ENCODE results near the gene NEDD4L. TPM values are rescaled to one million over a fixed set of nuclear protein-coding genes. Genes with fewer than 3 reads are reported as not detected.

NEDD4L gene
- total RNA-seq, 1 experiment from 2014 or later = 42.9 TPM

- H3K27ac ChIP-seq (ENCODE audit: low read length) = no peak overlapping the region
- no peaks in the 10 kb centered on the region for H3K9me3 ChIP-seq (ENCODE audit: control insufficient read depth, insufficient read depth, low read depth, low read length)
- BruUV-seq (replicated peaks) = no TSS peak
- CTCF ChIA-PET = no interaction called here
- no peak for DNase-seq (ENCODE audit: low read depth, low spot score)
- no peak for ATAC-seq
- H3K27me3 ChIP-seq (ENCODE audit: control insufficient read depth, insufficient read depth, low read length) = no peaks in the 10 kb centered on the region
- TF ChIP-seq POLR2AphosphoS5 (IDR thresholded peaks at IDR 0.05; ENCODE audit: low read depth, low read length) = no peak
- no peak for TF ChIP-seq TCF7L2 (IDR thresholded peaks at IDR 0.05; ENCODE audit: low read depth, low read length)
- no peak for TF ChIP-seq REST (IDR thresholded peaks at IDR 0.05; ENCODE audit: insufficient read depth in 1 of 2, low read depth in 2 of 2, low read length in 1 of 2)
- no peak for TF ChIP-seq CTCF (IDR thresholded peaks at IDR 0.05)
- TF ChIP-seq SIN3A (IDR thresholded peaks at IDR 0.05; ENCODE audit: borderline replicate concordance, insufficient read depth, low read depth, low read length) = no peak
- intact Hi-C loops (cut with micrococcal nuclease; ENCODE audit: unreplicated experiment) (no loop called here), in situ Hi-C loops (cut with HindIII; ENCODE audit: low pct_unique_long_range_greater_than_20kb, low sequenced_read_pairs) (no loop called here)
- H3K36me3 ChIP-seq (ENCODE audit: control insufficient read depth, insufficient read depth, low read length) = no peaks in the 10 kb centered on the region
- POLR2A ChIA-PET = no interaction called here
- peaks cover 30% of the 10 kb centered on the region for H3K4me1 ChIP-seq (ENCODE audit: control insufficient read depth, insufficient read depth, low read length)
- no peak overlapping the region for H3K4me3 ChIP-seq (ENCODE audit: low read depth in 2 of 2, low read length in 2 of 2)
These were observed 240.8 kb downstream of the NEDD4L start for GRCh38 chr18:58284699-58285448.

GRCh38 chr18:58285449-58286130, 241.6 kb downstream of the NEDD4L start:
- CTCF ChIA-PET = no interaction called here
- H3K4me3 ChIP-seq (ENCODE audit: low read depth in 2 of 2, low read length in 2 of 2) = no peak overlapping the region
- intact Hi-C loops (cut with micrococcal nuclease; ENCODE audit: unreplicated experiment) = no loop called here

More at GRCh38 chr18:58285449-58286130, 241.6 kb downstream of the NEDD4L start:
- POLR2A ChIA-PET = no interaction called here
- H3K27ac ChIP-seq (ENCODE audit: low read length) = no peak overlapping the region
- no peaks in the 10 kb centered on the region for H3K36me3 ChIP-seq (ENCODE audit: control insufficient read depth, insufficient read depth, low read length)
- BruUV-seq (replicated peaks) = no TSS peak
- TF ChIP-seq POLR2AphosphoS5 (IDR thresholded peaks at IDR 0.05; ENCODE audit: low read depth, low read length) = no peak
- TF ChIP-seq REST (IDR thresholded peaks at IDR 0.05; ENCODE audit: insufficient read depth in 1 of 2, low read depth in 2 of 2, low read length in 1 of 2) = no peak
- no peak for TF ChIP-seq SIN3A (IDR thresholded peaks at IDR 0.05; ENCODE audit: borderline replicate concordance, insufficient read depth, low read depth, low read length)
- TF ChIP-seq CTCF (IDR thresholded peaks at IDR 0.05) = no peak
- TF ChIP-seq TCF7L2 (IDR thresholded peaks at IDR 0.05; ENCODE audit: low read depth, low read length) = no peak
- H3K27me3 ChIP-seq (ENCODE audit: control insufficient read depth, insufficient read depth, low read length) = no peaks in the 10 kb centered on the region
- ATAC-seq = no peak
- H3K4me1 ChIP-seq (ENCODE audit: control insufficient read depth, insufficient read depth, low read length) = peaks cover 37% of the 10 kb centered on the region
- no peaks in the 10 kb centered on the region for H3K9me3 ChIP-seq (ENCODE audit: control insufficient read depth, insufficient read depth, low read depth, low read length)
- no peak for DNase-seq (ENCODE audit: low read depth, low spot score)
- in situ Hi-C loops (cut with HindIII; ENCODE audit: low pct_unique_long_range_greater_than_20kb, low sequenced_read_pairs) = no loop called here
